WTC11 (cell line): ENCODE measurements around the gene SPHK2. TPM values are rescaled to one million over a fixed set of nuclear protein-coding genes. Genes with fewer than 3 reads are reported as not detected.

Source experiments
- ATAC-seq: fragments of 200-7000 bp; cut with Tn5 transposase; 2 replicates; pipeline ENCODE4 v1.10.0; 2021; ENCODE audit warnings: mild to moderate bottlenecking, moderate library complexity
- CTCF ChIA-PET: fragments of 300-600 bp; sonication (Branson Sonifier 250); formaldehyde crosslinking; loops from one replicate; lab custom pipeline; 2021; ENCODE audit warnings: antibody characterized with exemption; lab: Charles Lee
- POLR2A ChIA-PET: fragments of 350-600 bp; sonication (Branson Sonifier 250); formaldehyde crosslinking; loops from one replicate; lab custom pipeline; 2021; ENCODE audit warnings: antibody characterized with exemption; lab: Charles Lee
- DNase-seq: peaks from one replicate; pipeline ENCODE4 v3.0.0; 2021; ENCODE audit warnings: low spot score
- H3K27ac Mint-ChIP-seq: 2 replicates; pipeline ENCODE4 v1.8.0; 2021; ENCODE audit warnings: mixed read lengths
- H3K27me3 Mint-ChIP-seq: 2 replicates; pipeline ENCODE4 v1.8.0; 2021; ENCODE audit warnings: low read depth, mild to moderate bottlenecking, moderate library complexity, mixed read lengths
- H3K36me3 Mint-ChIP-seq: 2 replicates; pipeline ENCODE4 v1.8.0; 2021; ENCODE audit warnings: mixed read lengths
- H3K4me1 Mint-ChIP-seq: 2 replicates; pipeline ENCODE4 v1.8.0; 2022; ENCODE audit warnings: mixed read lengths
- H3K4me3 Mint-ChIP-seq: 2 replicates; pipeline ENCODE4 v1.8.0; 2021; ENCODE audit warnings: mild to moderate bottlenecking, moderate library complexity, mixed read lengths
- H3K9me3 Mint-ChIP-seq: 2 replicates; pipeline ENCODE4 v1.8.0; 2021; ENCODE audit warnings: mixed read lengths
- CBFB ChIP-seq: sonication (generic); formaldehyde crosslinking; IDR thresholded peaks from 2 replicates; pipeline ENCODE4 v1.8.1; 2022; ENCODE audit warnings: mild to moderate bottlenecking, low read depth, missing genetic modification reagents
- CREB1 ChIP-seq: sonication (generic); formaldehyde crosslinking; IDR thresholded peaks from 2 replicates; pipeline ENCODE4 v1.8.0; 2023; ENCODE audit warnings: mild to moderate bottlenecking, missing genetic modification reagents
- CREM ChIP-seq: sonication (generic); formaldehyde crosslinking; IDR thresholded peaks from 2 replicates; pipeline ENCODE4 v1.8.1; 2022; ENCODE audit warnings: mild to moderate bottlenecking, missing genetic modification reagents, moderate library complexity
- E2F4 ChIP-seq: sonication (generic); formaldehyde crosslinking; IDR thresholded peaks from 2 replicates; pipeline ENCODE4 v1.8.1; 2022; ENCODE audit warnings: low read depth, mild to moderate bottlenecking, moderate library complexity, missing genetic modification reagents, borderline replicate concordance
- ELF4 ChIP-seq: sonication (generic); formaldehyde crosslinking; IDR thresholded peaks from 2 replicates; pipeline ENCODE4 v1.8.1; 2022; ENCODE audit warnings: low read depth, mild to moderate bottlenecking, moderate library complexity, missing genetic modification reagents
- EMX1 ChIP-seq: fragments of 250-450 bp; sonication (Bioruptor Pico); IDR thresholded peaks from 2 replicates; pipeline ENCODE4 v1.8.0; 2021; ENCODE audit warnings: mild to moderate bottlenecking
- FOXK1 ChIP-seq: sonication (generic); formaldehyde crosslinking; IDR thresholded peaks from 2 replicates; pipeline ENCODE4 v1.8.0; 2022; ENCODE audit warnings: mild to moderate bottlenecking, moderate library complexity, missing genetic modification reagents
- FOXP1 ChIP-seq: sonication (generic); formaldehyde crosslinking; IDR thresholded peaks from 2 replicates; pipeline ENCODE4 v1.8.0; 2022; ENCODE audit warnings: missing genetic modification reagents, mild to moderate bottlenecking, moderate library complexity, borderline replicate concordance
- HMGXB4 ChIP-seq: sonication (generic); formaldehyde crosslinking; IDR thresholded peaks from 2 replicates; pipeline ENCODE4 v1.8.1; 2023; ENCODE audit warnings: mild to moderate bottlenecking, moderate library complexity, missing genetic modification reagents
- IRF1 ChIP-seq: sonication (generic); formaldehyde crosslinking; IDR thresholded peaks from 2 replicates; pipeline ENCODE4 v1.8.0; 2023; ENCODE audit warnings: missing genetic modification reagents
- MYBL2 ChIP-seq: sonication (generic); formaldehyde crosslinking; IDR thresholded peaks from 2 replicates; pipeline ENCODE4 v1.8.1; 2023; ENCODE audit warnings: mild to moderate bottlenecking, moderate library complexity, missing genetic modification reagents
- NR1H2 ChIP-seq: sonication (generic); formaldehyde crosslinking; IDR thresholded peaks from 2 replicates; pipeline ENCODE4 v1.9.0; 2021; ENCODE audit warnings: mild to moderate bottlenecking, moderate library complexity, missing genetic modification reagents
- NR2C2 ChIP-seq: sonication (generic); formaldehyde crosslinking; IDR thresholded peaks from 2 replicates; pipeline ENCODE4 v1.8.0; 2022; ENCODE audit warnings: mild to moderate bottlenecking, missing genetic modification reagents
- PRRX2 ChIP-seq: fragments of 250-450 bp; sonication (Bioruptor Pico); IDR thresholded peaks from 2 replicates; pipeline ENCODE4 v1.8.0; 2021; ENCODE audit warnings: mild to moderate bottlenecking
- SMAD3 ChIP-seq: sonication (generic); formaldehyde crosslinking; IDR thresholded peaks from 2 replicates; pipeline ENCODE4 v1.8.0; 2022; ENCODE audit warnings: missing genetic modification reagents, mild to moderate bottlenecking, borderline replicate concordance
- STAT6 ChIP-seq: sonication (generic); formaldehyde crosslinking; conservative IDR thresholded peaks from 2 replicates; pipeline ENCODE4 v1.8.1; 2023; ENCODE audit warnings: mild to moderate bottlenecking, low read depth, missing genetic modification reagents, moderate library complexity
- ZNF219 ChIP-seq: sonication (generic); formaldehyde crosslinking; IDR thresholded peaks from 2 replicates; pipeline ENCODE4 v1.8.0; 2023; ENCODE audit warnings: missing genetic modification reagents, mild to moderate bottlenecking, borderline replicate concordance
- ZNF281 ChIP-seq: sonication (generic); formaldehyde crosslinking; IDR thresholded peaks from 2 replicates; pipeline ENCODE4 v1.8.0; 2023; ENCODE audit warnings: mild to moderate bottlenecking, missing genetic modification reagents
- ZNF317 ChIP-seq: sonication (generic); formaldehyde crosslinking; IDR thresholded peaks from 2 replicates; pipeline ENCODE4 v1.8.1; 2023; ENCODE audit warnings: low read depth, mild to moderate bottlenecking, moderate library complexity, missing genetic modification reagents, borderline replicate concordance
- ZNF396 ChIP-seq: fragments of 250-450 bp; sonication (Bioruptor Pico); IDR thresholded peaks from 2 replicates; pipeline ENCODE4 v1.8.0; 2021; ENCODE audit warnings: mild to moderate bottlenecking, moderate library complexity, borderline replicate concordance
- ZNF423 ChIP-seq: fragments of 250-450 bp; sonication (Bioruptor Pico); IDR thresholded peaks from 2 replicates; pipeline ENCODE4 v2.1.2; 2022; ENCODE audit warnings: mild to moderate bottlenecking, moderate library complexity
- ZNF671 ChIP-seq: fragments of 250-450 bp; sonication (Bioruptor Pico); IDR thresholded peaks from 2 replicates; pipeline ENCODE4 v1.8.0; 2021; ENCODE audit warnings: mild to moderate bottlenecking
- total RNA-seq: library from RNA; stranded (reverse); gene quantifications from 3 replicates; pipeline ENCODE4 v1.2.3, GENCODE V29; 2021
- TF ChIP-seq, protein P1 (sequence below): fragments of 250-450 bp; sonication (Bioruptor Pico); IDR thresholded peaks from 2 replicates; pipeline ENCODE4 v1.9.0; 2021; ENCODE audit warnings: mild to moderate bottlenecking
- TF ChIP-seq, protein P2 (sequence below): sonication (generic); formaldehyde crosslinking; IDR thresholded peaks from 2 replicates; pipeline ENCODE4 v1.8.1; 2022; ENCODE audit warnings: missing genetic modification reagents, borderline replicate concordance

The SPHK2 gene
- total RNA-seq, 1 experiment from 2014 or later = 64.6 TPM

DNA sequence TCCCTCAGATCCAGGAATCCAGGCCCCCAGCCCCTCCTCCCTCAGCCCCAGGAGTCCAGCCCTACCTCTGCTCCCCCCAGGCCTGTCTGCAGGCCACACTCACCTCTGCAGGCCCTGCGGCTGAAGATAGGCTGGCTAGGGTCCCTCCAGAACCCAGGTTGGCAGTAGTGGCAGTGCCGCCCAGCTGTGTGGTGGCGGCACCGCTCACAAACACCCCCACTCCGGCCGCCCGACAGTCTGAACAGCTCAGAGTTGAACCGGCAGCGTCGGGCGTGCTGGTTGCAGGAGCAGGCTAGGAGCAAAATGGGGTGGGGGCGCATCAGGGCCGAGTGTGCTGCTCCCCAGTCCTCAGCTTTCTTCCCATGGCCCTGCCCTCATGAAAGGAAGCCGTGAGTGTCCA, 45.2 kb downstream of the SPHK2 start (continued):
- TF ChIP-seq ELF4 (no peak), CREB1 (CRISPR knock-in tag) (no peak)
- TF ChIP-seq, protein P1, sequence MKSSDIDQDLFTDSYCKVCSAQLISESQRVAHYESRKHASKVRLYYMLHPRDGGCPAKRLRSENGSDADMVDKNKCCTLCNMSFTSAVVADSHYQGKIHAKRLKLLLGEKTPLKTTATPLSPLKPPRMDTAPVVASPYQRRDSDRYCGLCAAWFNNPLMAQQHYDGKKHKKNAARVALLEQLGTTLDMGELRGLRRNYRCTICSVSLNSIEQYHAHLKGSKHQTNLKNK (CRISPR knock-in tag) = no peak

DNA sequence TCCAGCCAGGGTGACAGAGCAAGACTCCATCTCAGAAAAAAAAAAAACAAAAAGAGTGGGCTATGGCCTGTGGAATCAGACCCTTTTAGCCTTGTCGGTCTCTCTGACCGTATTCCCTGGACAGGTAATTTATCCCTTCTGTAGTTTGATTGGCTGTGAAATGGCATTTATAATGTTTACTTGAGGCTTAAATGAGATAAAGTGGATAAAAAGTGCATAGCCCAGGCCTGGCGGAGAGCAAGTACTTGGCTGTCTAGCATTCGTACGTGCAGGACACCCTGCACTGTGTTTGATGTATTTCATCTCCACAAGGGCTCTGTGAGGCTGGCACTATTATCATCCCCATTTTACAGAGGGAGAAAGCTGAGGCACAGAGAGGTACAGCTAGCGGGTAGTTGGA, 46.5 kb downstream of the SPHK2 start:
- no peaks in the 10 kb centered on the region for H3K4me1 Mint-ChIP-seq
- ChIA-PET POLR2A (interaction anchor here (0.7 kb wide), 1 partner anchor 18 kb away, joined by 3 read pairs; no protein-coding TSS in a partner anchor), CTCF (interaction anchor here (1.8 kb wide), 1 partner anchor 10 kb away, joined by 4 read pairs; no protein-coding TSS in a partner anchor)
- no peak overlapping the region for H3K27ac Mint-ChIP-seq
- peaks cover 9% of the 10 kb centered on the region for H3K27me3 Mint-ChIP-seq
- DNase-seq (no peak), ATAC-seq (no peak)
- H3K9me3 Mint-ChIP-seq = peaks cover 15% of the 10 kb centered on the region
- no peak overlapping the region for H3K4me3 Mint-ChIP-seq
- no peak for TF ChIP-seq CREM (CRISPR knock-in tag)
- no peak for TF ChIP-seq ZNF423
- TF ChIP-seq HMGXB4 (CRISPR knock-in tag) = no peak
- TF ChIP-seq PRRX2 (CRISPR knock-in tag) = no peak
- TF ChIP-seq ZNF396 = no peak
- TF ChIP-seq FOXP1 (CRISPR knock-in tag) = no peak
- no peak for TF ChIP-seq EMX1 (CRISPR knock-in tag)
- TF ChIP-seq IRF1 (CRISPR knock-in tag) = no peak
- TF ChIP-seq CBFB = no peak
- no peak for TF ChIP-seq E2F4 (CRISPR knock-in tag)
- H3K36me3 Mint-ChIP-seq = peaks cover 4% of the 10 kb centered on the region

- ATAC-seq (no peak), DNase-seq (no peak)
- H3K4me3 Mint-ChIP-seq = no peak overlapping the region
- peaks cover 2% of the 10 kb centered on the region; the same call in 1 of the 2 replicates for H3K27me3 Mint-ChIP-seq
- no peaks in the 10 kb centered on the region for H3K36me3 Mint-ChIP-seq
- H3K9me3 Mint-ChIP-seq = peaks cover 10% of the 10 kb centered on the region
- no peak overlapping the region for H3K27ac Mint-ChIP-seq
- ChIA-PET POLR2A (no interaction called here), CTCF (no interaction called here)
- peaks cover 1% of the 10 kb centered on the region for H3K4me1 Mint-ChIP-seq
- TF ChIP-seq NR1H2 (CRISPR knock-in tag) = no peak
- no peak for TF ChIP-seq ZNF317 (CRISPR knock-in tag)
- TF ChIP-seq EMX1 (CRISPR knock-in tag) = no peak
- no peak for TF ChIP-seq MYBL2 (CRISPR knock-in tag)
- no peak for TF ChIP-seq ZNF281 (CRISPR knock-in tag)
- no peak for TF ChIP-seq ELF4
- no peak for TF ChIP-seq FOXK1 (CRISPR knock-in tag)
- TF ChIP-seq, protein P2, sequence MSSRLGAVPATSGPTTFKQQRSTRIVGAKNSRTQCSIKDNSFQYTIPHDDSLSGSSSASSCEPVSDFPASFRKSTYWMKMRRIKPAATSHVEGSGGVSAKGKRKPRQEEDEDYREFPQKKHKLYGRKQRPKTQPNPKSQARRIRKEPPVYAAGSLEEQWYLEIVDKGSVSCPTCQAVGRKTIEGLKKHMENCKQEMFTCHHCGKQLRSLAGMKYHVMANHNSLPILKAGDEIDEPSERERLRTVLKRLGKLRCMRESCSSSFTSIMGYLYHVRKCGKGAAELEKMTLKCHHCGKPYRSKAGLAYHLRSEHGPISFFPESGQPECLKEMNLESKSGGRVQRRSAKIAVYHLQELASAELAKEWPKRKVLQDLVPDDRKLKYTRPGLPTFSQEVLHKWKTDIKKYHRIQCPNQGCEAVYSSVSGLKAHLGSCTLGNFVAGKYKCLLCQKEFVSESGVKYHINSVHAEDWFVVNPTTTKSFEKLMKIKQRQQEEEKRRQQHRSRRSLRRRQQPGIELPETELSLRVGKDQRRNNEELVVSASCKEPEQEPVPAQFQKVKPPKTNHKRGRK (CRISPR knock-in tag) = no peak
- TF ChIP-seq ZNF671 (CRISPR knock-in tag) = no peak
- TF ChIP-seq STAT6 (CRISPR knock-in tag) = no peak
- no peak for TF ChIP-seq NR2C2 (CRISPR knock-in tag)
- TF ChIP-seq SMAD3 (CRISPR knock-in tag) = no peak
- no peak for TF ChIP-seq PRRX2 (CRISPR knock-in tag)
- TF ChIP-seq ZNF219 (CRISPR knock-in tag) = no peak
These were observed 49.0 kb downstream of the SPHK2 start for GRCh38 chr19:48668332-48668731.
